Progenitor cell of endocrine pancreas (in vitro differentiated cells): ENCODE measurements around the gene TBL1XR1. TPM values are rescaled to one million over a fixed set of nuclear protein-coding genes. Genes with fewer than 3 reads are reported as not detected.

ENCODE experiments used
- DNase-seq: peaks from one replicate; pipeline ENCODE4 v3.0.0; 2021; ENCODE audit warnings: low spot score; ENCODE audit not compliant: unreplicated experiment
- H3K27ac Mint-ChIP-seq: 2 replicates; pipeline ENCODE4 v1.8.0; 2021; ENCODE audit warnings: mild to moderate bottlenecking, moderate library complexity, mixed read lengths
- H3K27me3 Mint-ChIP-seq: 2 replicates; pipeline ENCODE4 v1.8.0; 2021; ENCODE audit warnings: mixed read lengths
- H3K36me3 Mint-ChIP-seq: 2 replicates; pipeline ENCODE4 v1.8.0; 2022; ENCODE audit warnings: mixed read lengths; ENCODE audit not compliant: insufficient read depth
- H3K4me1 Mint-ChIP-seq: 2 replicates; pipeline ENCODE4 v1.8.0; 2021; ENCODE audit warnings: low read depth, mixed read lengths
- H3K4me3 Mint-ChIP-seq: 2 replicates; pipeline ENCODE4 v1.8.0; 2021; ENCODE audit warnings: low read depth, mild to moderate bottlenecking, moderate library complexity, mixed read lengths
- H3K9me3 Mint-ChIP-seq: 2 replicates; pipeline ENCODE4 v1.8.0; 2021; ENCODE audit warnings: low read depth, mixed read lengths
- total RNA-seq: library from RNA; stranded (reverse); gene quantifications from 2 replicates; pipeline ENCODE4 v1.2.1, GENCODE V29; 2021
- TF ChIP-seq, protein P1 (sequence below): fragments of 200-600 bp; sonication (generic); IDR thresholded peaks from one replicate; pipeline ENCODE4 v1.5.0; 2021; ENCODE audit warnings: antibody characterized with exemption, mild to moderate bottlenecking; ENCODE audit not compliant: unreplicated experiment

The TBL1XR1 gene
- total RNA-seq, 1 donor from 2014 or later, result 207 TPM

DNA sequence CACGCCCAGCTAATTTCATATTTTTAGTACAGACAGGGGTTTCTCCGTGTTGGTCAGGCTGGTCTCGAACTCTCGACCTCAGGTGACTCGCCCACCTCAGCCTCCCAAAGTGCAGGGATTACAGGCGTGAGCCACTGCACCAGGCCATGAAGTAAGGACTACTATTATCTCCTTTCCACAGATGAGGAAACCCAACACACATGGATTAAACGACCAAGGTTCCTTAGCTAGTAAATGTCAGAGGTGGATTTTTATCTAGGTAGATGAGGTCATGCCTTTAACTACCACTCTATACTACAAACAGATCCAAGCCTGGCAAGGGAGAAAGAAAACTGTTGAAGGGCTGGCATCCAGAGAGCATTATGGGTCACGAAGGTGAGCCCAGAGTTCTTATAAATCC lies 15.5 kb upstream of the TBL1XR1 start:
- Mint-ChIP-seq H3K27me3 (no peaks in the 10 kb centered on the region), H3K4me1 (peaks cover 9% of the 10 kb centered on the region), H3K4me3 (no peak overlapping the region), H3K36me3 (no peaks in the 10 kb centered on the region), H3K27ac (no peak overlapping the region), H3K9me3 (no peaks in the 10 kb centered on the region)
- TF ChIP-seq, protein P1, sequence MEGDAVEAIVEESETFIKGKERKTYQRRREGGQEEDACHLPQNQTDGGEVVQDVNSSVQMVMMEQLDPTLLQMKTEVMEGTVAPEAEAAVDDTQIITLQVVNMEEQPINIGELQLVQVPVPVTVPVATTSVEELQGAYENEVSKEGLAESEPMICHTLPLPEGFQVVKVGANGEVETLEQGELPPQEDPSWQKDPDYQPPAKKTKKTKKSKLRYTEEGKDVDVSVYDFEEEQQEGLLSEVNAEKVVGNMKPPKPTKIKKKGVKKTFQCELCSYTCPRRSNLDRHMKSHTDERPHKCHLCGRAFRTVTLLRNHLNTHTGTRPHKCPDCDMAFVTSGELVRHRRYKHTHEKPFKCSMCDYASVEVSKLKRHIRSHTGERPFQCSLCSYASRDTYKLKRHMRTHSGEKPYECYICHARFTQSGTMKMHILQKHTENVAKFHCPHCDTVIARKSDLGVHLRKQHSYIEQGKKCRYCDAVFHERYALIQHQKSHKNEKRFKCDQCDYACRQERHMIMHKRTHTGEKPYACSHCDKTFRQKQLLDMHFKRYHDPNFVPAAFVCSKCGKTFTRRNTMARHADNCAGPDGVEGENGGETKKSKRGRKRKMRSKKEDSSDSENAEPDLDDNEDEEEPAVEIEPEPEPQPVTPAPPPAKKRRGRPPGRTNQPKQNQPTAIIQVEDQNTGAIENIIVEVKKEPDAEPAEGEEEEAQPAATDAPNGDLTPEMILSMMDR, result no peak
- no peak for DNase-seq

DNA sequence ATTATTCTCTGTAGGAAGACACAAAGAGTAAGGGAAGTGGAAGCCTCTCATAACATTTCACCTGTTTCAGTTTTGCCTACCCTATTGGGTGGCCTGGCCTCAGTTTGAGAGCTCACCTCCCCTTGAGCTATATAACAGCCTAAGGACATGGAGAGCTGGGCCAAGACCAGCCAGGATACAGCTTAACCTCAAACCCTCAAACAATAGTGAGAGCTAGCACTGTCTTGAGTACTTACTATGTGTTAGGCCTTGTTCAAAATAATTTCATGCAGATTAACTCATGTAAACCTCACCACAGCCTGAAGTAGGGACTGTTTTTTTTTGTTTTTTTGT lies 15.0 kb upstream of the TBL1XR1 start:
- no peak for DNase-seq
- H3K27ac Mint-ChIP-seq, result no peak overlapping the region
- H3K9me3 Mint-ChIP-seq, result no peaks in the 10 kb centered on the region
- H3K4me1 Mint-ChIP-seq, result peaks cover 9% of the 10 kb centered on the region
- H3K36me3 Mint-ChIP-seq, result no peaks in the 10 kb centered on the region
- TF ChIP-seq, protein P1, result no peak
- H3K27me3 Mint-ChIP-seq, result no peaks in the 10 kb centered on the region
- H3K4me3 Mint-ChIP-seq, result no peak overlapping the region

- Mint-ChIP-seq H3K27me3 (no peaks in the 10 kb centered on the region), H3K36me3 (no peaks in the 10 kb centered on the region), H3K27ac (peak overlapping the region; percentile 12), H3K9me3 (no peaks in the 10 kb centered on the region), H3K4me3 (no peak overlapping the region), H3K4me1 (peaks cover 9% of the 10 kb centered on the region)
- DNase-seq, result no peak
- TF ChIP-seq, protein P1, result no peak
These were observed 14.4 kb upstream of the TBL1XR1 start for GRCh38 chr3:177211503-177212277.

DNA sequence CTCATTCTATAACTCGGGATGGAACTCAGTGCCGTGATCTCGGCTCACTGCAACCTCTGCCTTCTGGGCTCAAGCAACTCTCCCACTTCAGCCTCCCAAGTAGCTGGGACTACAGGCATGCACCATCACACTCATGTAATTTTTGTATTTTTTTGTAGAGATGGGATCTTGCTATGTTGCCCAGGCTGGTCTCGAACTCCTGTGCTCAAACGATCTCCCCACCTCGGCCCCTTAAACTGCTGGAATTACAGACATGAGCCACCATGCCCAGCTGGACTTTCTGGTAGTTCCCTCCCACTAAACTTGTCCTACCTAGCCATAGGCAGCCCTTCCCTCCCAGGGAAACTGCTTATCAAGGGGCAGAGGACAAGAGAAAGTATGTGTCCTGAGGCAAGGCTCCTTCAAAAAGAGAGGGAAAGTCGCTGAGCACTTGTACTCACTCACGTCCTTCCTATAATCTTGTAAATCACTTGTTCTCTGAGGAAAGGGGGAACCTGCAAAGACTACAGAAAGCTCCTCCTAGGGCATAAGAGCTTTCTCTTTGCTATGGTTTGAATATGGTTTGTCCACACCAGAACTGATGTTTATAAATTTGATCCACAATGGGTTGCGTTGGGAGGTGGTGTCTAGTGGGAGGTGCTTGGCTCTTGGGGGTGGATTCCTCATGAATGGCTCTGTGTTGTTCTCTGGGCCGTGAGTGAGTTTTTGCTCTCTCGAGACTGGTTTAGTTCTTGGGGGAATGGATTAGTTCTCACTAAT lies 13.6 kb upstream of the TBL1XR1 start:
- Mint-ChIP-seq H3K4me3 (no peak overlapping the region), H3K36me3 (no peaks in the 10 kb centered on the region), H3K27me3 (no peaks in the 10 kb centered on the region), H3K9me3 (no peaks in the 10 kb centered on the region), H3K4me1 (peaks cover 9% of the 10 kb centered on the region), H3K27ac (no peak overlapping the region)
- TF ChIP-seq, protein P1, result no peak
- no peak for DNase-seq

- TF ChIP-seq, protein P1, result no peak
- no peak overlapping the region for H3K4me3 Mint-ChIP-seq
- no peak overlapping the region for H3K27ac Mint-ChIP-seq
- DNase-seq, result no peak
- no peaks in the 10 kb centered on the region for H3K36me3 Mint-ChIP-seq
- no peaks in the 10 kb centered on the region for H3K9me3 Mint-ChIP-seq
- H3K4me1 Mint-ChIP-seq, result peaks cover 9% of the 10 kb centered on the region
- H3K27me3 Mint-ChIP-seq, result no peaks in the 10 kb centered on the region
These were observed 12.2 kb upstream of the TBL1XR1 start for GRCh38 chr3:177209509-177209908.
